ENCODE measurements around the gene CDH13.

The CDH13 gene

DNA sequence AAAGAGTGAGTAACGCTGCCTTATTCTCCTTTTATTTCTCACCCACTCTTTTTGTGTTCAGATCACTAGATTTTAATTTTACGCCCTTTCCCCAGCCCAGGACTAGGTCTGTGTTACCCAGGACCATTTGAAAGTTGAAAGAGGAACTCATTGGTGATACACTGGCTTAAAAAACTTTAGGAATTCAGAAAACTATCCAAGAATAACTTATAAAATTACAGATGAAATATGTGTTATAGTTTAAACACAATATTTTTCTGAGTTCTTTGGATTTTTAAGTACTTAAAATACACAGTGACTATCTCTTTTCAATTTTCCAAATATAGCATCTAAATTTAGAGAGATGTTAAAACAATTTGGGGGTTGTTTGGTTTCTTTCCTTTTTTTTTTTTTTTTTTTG is 385.2 kb downstream of the CDH13 start:
- TF ChIP-seq, protein P1, sequence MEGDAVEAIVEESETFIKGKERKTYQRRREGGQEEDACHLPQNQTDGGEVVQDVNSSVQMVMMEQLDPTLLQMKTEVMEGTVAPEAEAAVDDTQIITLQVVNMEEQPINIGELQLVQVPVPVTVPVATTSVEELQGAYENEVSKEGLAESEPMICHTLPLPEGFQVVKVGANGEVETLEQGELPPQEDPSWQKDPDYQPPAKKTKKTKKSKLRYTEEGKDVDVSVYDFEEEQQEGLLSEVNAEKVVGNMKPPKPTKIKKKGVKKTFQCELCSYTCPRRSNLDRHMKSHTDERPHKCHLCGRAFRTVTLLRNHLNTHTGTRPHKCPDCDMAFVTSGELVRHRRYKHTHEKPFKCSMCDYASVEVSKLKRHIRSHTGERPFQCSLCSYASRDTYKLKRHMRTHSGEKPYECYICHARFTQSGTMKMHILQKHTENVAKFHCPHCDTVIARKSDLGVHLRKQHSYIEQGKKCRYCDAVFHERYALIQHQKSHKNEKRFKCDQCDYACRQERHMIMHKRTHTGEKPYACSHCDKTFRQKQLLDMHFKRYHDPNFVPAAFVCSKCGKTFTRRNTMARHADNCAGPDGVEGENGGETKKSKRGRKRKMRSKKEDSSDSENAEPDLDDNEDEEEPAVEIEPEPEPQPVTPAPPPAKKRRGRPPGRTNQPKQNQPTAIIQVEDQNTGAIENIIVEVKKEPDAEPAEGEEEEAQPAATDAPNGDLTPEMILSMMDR (IDR thresholded peaks at IDR 0.05), result no peak
- DNase-seq, result no peak
- Histone ChIP-seq H3K36me3 (no peaks in the 10 kb centered on the region), H3K27me3 (no peaks in the 10 kb centered on the region), H3K27ac (peak overlapping the region; percentile 27 to 48), H3K4me3 (no peak overlapping the region), H3K4me1 (peaks cover 0 to 24% (median 4%) of the 10 kb centered on the region in 4 donors), H3K9me3 (no peaks in the 10 kb centered on the region)
- intact Hi-C loops (cut with DNase I; ENCODE audit: low total_unique reads), result no loop called here

DNA sequence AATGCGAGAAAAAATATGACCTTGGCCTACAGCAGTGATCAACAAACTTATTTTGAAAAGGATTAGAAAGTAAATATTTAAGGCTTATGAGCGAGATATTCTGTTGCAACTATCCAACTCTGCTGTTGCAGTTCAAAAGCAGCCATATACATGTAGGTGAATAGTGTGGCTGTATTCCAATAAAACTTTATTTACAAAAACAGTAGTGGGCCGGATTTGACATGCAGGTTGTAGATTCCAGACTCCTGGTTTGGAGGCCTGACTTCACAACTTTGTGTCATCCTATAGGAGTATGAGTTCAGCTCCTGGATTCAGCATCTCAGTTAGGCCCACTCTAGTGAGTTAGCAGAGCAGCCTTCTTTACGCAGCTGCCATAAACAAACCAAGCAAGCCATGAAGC is 386.3 kb downstream of the CDH13 start:
- no peak for DNase-seq
- Histone ChIP-seq H3K27me3 (no peaks in the 10 kb centered on the region), H3K27ac (no peak overlapping the region), H3K4me1 (peaks cover 0 to 24% (median 4%) of the 10 kb centered on the region in 4 donors), H3K9me3 (no peaks in the 10 kb centered on the region), H3K36me3 (no peaks in the 10 kb centered on the region), H3K4me3 (no peak overlapping the region)
- intact Hi-C loops (cut with DNase I; ENCODE audit: low total_unique reads), result no loop called here
- TF ChIP-seq, protein P1 (IDR thresholded peaks at IDR 0.05), result no peak

DNA sequence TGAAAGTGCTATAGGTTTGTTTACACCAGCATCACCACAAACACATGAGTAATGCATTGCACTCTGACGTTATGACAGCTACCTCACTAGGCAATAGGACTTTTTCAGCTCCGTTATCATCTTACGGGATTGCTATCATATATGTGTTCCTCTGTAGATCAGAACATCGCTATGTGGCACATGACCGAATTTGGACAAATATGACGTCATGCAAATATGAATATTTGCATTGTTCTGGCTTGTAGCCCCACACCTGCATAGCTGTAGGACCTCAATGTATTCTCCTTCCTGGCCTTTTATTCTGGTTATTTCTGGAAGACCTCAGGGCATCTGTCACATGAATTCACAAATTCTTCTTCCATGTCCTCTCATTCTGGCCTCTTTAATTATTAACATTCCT is 393.2 kb downstream of the CDH13 start:
- peaks cover 0 to 3% (median 0%) of the 10 kb centered on the region in 4 donors for H3K4me1 ChIP-seq
- DNase-seq, result no peak
- no peak overlapping the region for H3K27ac ChIP-seq
- TF ChIP-seq, protein P1 (IDR thresholded peaks at IDR 0.05), result no peak
- no peaks in the 10 kb centered on the region for H3K36me3 ChIP-seq
- H3K27me3 ChIP-seq, result no peaks in the 10 kb centered on the region
- intact Hi-C loops (cut with DNase I; ENCODE audit: low total_unique reads), result no loop called here
- no peaks in the 10 kb centered on the region for H3K9me3 ChIP-seq
- H3K4me3 ChIP-seq, result no peak overlapping the region

DNA sequence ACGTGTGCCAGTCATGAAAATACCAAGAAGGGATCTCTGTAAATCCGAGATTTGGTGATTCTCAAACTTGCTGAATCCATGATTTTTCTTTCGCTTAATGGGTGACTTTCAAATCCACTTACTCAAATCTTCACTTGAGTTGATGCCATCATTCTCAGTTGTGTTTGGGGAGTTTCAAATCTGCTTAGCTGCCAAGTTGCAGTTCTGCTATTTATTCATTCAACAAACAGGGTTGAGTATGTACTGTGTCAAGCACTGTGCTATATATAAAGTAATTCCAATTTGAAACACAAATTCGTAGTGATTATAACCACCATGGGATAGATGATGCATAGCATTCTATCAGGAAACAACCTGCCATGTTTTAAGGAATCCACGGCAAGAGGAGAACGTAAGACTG is 394.3 kb downstream of the CDH13 start:
- no peak overlapping the region for H3K4me3 ChIP-seq
- DNase-seq, result no peak
- intact Hi-C loops (cut with DNase I; ENCODE audit: low total_unique reads), result no loop called here

DNA sequence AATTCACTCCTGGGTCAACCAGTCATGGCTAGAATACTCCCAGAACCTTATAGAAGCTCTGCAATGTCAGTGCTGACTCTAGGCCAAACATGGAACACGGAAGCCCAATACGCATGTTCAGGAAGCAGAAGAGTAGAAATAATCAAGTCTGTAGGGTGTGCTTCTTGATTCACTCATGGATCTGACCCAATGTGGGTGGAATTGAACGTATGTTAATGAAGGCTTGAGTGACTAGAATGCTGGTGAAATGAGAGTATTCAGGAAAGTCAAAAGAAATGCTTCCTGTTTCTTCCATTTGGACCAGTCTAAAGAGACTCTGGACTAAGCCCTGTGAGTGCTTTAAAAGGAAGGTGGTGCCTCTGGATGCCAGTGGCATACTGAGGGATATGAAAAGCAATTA is 395.0 kb downstream of the CDH13 start:
- TF ChIP-seq, protein P1 (IDR thresholded peaks at IDR 0.05), result no peak
- intact Hi-C loops (cut with DNase I; ENCODE audit: low total_unique reads), result no loop called here
- Histone ChIP-seq H3K27ac (no peak overlapping the region), H3K9me3 (no peaks in the 10 kb centered on the region), H3K27me3 (no peaks in the 10 kb centered on the region), H3K4me3 (no peak overlapping the region), H3K4me1 (no peaks in the 10 kb centered on the region), H3K36me3 (no peaks in the 10 kb centered on the region)
- no peak for DNase-seq

More for the DNA sequence above, 394.3 kb downstream of the CDH13 start:
- no peaks in the 10 kb centered on the region for H3K36me3 ChIP-seq
- no peaks in the 10 kb centered on the region for H3K4me1 ChIP-seq
- no peak overlapping the region for H3K27ac ChIP-seq
- H3K27me3 ChIP-seq, result no peaks in the 10 kb centered on the region
- no peaks in the 10 kb centered on the region for H3K9me3 ChIP-seq
- TF ChIP-seq, protein P1 (IDR thresholded peaks at IDR 0.05), result no peak

DNA sequence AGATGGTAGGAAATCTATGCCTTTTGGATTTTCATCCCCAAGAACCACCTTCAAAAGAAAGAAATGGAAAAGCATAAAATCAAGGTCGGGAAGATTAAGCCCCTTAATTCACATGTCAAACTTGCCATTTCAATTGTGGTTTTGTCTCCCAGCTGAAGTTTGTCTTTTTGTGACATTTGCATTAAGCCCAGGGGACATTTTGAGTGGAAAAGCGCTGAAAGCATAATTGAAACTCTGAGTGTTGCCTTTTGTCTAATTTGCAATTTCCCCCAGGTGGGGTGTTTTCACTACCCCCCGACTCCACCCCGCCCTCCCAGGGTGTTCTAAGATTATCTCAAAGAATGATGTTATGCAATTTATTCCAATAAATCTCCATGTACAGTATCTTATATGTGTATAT is 396.2 kb downstream of the CDH13 start:
- H3K36me3 ChIP-seq, result no peaks in the 10 kb centered on the region
- TF ChIP-seq, protein P1 (IDR thresholded peaks at IDR 0.05), result no peak
- H3K27me3 ChIP-seq, result no peaks in the 10 kb centered on the region
- H3K9me3 ChIP-seq, result no peaks in the 10 kb centered on the region
- H3K27ac ChIP-seq, result no peak overlapping the region
- intact Hi-C loops (cut with DNase I; ENCODE audit: low total_unique reads), result no loop called here
- H3K4me3 ChIP-seq, result no peak overlapping the region
- H3K4me1 ChIP-seq, result no peaks in the 10 kb centered on the region
- DNase-seq, result no peak

Data from tibial artery (tissue), 4 donors.